ENCODE measurements around the gene TLX1.

- TF ChIP-seq, protein P1, sequence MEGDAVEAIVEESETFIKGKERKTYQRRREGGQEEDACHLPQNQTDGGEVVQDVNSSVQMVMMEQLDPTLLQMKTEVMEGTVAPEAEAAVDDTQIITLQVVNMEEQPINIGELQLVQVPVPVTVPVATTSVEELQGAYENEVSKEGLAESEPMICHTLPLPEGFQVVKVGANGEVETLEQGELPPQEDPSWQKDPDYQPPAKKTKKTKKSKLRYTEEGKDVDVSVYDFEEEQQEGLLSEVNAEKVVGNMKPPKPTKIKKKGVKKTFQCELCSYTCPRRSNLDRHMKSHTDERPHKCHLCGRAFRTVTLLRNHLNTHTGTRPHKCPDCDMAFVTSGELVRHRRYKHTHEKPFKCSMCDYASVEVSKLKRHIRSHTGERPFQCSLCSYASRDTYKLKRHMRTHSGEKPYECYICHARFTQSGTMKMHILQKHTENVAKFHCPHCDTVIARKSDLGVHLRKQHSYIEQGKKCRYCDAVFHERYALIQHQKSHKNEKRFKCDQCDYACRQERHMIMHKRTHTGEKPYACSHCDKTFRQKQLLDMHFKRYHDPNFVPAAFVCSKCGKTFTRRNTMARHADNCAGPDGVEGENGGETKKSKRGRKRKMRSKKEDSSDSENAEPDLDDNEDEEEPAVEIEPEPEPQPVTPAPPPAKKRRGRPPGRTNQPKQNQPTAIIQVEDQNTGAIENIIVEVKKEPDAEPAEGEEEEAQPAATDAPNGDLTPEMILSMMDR (conservative IDR thresholded peaks at IDR 0.05): no peak
- no peak for TF ChIP-seq EZH2 (IDR thresholded peaks at IDR 0.05; ENCODE audit: low read depth)
These were observed 15.5 kb downstream of the TLX1 start for GRCh38 chr10:101146392-101147251.
